NOMO-1 (cell line): ENCODE results near the gene FBXW9.
"Not testable (repeated sequence)": the region's sequence is repeated elsewhere in the genome, so short reads cannot be mapped to it uniquely, and the experiment has no call there.

Experiments used
- DNase-seq, 2 experiments: peaks; one replicate each; lab custom pipeline; 2025; ENCODE audit not compliant: unreplicated experiment in 2 of 2; lab: John Stamatoyannopoulos, UW

Gene FBXW9

GRCh38 chr19:12685831-12686230, 10.6 kb downstream of the FBXW9 start:
- DNase-seq, result no peak

DNA sequence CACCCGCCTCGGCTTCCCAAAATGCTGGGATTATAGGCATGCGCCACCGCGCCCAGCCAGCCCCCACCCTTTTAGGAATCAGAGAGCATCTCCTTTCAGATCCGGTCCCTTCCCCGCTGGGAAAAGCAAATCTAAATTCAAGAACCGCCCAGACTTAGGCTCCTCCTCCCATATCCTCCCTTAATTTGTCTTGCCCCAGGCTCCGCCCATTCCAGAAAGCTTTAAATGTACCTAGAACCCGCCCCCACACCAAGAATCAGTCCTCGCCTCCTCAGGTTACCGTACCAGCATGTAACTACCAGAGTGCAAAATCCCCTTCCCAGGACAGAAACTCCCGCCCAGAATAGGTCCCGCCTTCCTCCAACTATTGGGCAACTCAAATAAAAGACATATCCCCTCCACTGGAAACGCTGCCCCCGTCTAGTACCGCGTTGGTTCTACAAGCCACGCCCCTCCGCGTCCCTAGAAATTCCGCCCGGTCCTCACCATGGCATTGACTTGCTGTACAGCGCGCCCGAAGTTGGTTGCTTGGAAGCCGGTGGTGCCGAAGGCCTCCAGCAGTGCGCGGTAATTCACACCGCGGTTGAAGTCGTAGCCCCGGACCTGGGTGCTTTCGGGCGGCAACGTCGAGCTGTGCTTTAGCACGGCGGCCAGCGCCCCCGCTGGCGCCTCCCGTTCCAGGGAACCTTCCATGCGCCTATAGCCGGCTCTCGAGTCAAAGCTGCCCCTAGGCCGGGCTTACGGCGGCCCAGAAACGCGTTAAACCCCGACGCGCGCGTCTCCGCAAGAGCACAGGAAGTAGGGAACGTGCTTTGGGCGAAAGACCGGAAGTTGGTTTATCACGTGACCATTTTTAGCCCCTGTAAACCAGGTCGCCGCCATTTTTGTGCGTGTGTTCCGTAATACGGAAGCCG, 15.1 kb downstream of the FBXW9 start, which contains the start of gene DHPS:
Gene DHPS (minus strand): TSS at position 807 of the 914 bp plus-strand sequence. CDS start 114 bp downstream, at position 693.
- DNase-seq, result peak; percentile 94 to 96

GRCh38 chr19:12680034-12680433, 16.4 kb downstream of the FBXW9 start:
- DNase-seq, result no peak

DNA sequence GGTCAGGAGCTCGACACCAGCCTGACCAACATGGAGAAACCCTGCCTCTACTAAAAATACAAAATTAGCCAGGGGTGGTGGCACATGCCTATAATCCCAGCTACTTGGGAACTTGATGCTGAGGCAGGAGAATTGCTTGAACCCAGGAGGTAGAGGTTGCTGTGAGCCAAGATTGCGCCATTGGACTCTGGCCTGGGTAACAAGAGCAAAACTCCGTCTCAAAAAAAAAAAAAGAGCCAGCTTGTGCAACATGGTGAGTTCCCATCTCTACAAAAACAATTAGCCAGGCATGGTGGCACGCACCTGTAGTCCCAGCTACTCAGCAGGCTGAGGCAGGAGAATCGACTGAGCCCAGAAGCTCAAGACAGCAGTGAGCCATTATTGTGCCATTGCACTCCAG, 18.4 kb downstream of the FBXW9 start:
- DNase-seq, result not testable (repeated sequence)

GRCh38 chr19:12676928-12677327, 19.5 kb downstream of the FBXW9 start:
- no peak for DNase-seq

DNA sequence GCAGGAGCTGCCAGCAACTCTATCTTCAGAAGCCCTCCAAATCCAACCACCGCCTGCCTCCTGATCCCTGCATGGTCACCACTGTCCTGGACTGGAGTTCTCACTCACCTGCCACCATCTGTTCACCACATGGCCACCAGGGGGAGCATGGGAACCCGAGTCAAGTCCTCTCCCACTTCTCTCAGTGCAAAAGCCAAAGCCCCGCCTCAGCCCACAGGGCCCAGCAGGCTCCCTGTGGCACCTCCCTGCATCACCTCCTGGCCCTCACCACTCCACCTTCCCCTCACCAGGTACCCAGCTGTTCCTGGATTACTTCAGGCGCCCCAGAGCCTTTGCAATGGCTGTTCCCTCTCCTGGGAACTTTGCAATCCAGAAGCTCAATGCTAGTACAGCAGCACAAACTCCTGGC, 20.0 kb downstream of the FBXW9 start:
- DNase-seq, result peak; percentile 23 to 34

DNA sequence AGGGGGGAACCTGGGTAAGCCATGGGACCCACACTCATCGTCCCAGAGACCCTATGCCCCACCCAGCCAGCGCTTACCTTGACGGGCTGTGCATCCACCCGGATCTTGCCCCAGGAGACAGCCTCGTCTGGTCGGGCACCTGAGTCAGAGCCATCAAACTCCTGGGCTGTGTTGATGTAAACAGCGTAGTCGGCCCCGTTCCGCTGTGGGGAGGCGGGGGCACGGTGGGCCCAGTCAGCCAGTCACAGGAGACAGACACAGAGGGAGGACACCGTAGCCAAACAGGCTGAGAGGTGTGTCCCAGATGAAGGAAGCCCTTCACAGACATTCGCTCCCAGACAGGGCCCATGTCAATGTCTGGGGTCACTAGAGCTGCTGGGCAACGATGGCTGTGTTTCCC, 20.5 kb downstream of the FBXW9 start:
- DNase-seq, result no peak

DNA sequence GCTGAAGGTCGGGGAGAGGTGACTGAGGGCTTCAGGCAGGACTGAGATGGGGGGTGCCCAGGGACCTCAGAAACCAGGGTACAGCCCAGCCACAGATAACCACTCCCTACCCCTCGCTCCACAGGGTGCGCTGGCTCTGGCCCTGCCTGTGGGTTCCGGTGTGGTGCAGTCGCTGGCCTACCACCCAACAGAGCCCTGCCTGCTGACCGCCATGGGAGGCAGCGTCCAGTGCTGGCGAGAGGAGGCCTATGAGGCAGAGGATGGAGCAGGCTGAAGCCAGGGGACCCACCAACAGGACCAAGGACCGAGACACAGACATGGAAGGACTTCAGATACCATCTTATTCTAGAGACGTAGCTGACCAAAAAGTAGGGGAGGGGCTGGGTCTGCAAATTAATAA, 21.0 kb downstream of the FBXW9 start:
- no peak for DNase-seq

DNA sequence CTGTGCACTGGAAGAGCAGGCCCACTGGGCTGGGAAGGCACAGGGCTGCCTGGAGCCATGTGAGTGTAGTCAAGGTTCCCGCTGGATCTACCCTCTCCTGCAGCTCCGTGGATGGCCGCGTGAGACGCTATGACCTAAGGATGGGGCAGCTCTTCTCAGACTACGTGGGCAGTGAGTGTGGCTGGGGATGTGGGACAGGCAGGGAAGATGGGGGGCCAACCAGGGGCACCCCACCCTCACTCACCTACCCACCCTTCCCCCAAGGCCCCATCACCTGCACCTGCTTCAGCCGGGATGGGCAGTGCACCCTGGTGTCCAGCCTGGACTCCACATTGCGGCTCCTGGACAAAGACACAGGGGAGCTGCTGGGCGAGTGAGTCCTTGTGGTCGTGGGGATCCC, 23.7 kb downstream of the FBXW9 start:
- DNase-seq, result no peak

- no peak for DNase-seq
Observed at GRCh38 chr19:12670159-12670928, 26.1 kb downstream of the FBXW9 start.

DNA sequence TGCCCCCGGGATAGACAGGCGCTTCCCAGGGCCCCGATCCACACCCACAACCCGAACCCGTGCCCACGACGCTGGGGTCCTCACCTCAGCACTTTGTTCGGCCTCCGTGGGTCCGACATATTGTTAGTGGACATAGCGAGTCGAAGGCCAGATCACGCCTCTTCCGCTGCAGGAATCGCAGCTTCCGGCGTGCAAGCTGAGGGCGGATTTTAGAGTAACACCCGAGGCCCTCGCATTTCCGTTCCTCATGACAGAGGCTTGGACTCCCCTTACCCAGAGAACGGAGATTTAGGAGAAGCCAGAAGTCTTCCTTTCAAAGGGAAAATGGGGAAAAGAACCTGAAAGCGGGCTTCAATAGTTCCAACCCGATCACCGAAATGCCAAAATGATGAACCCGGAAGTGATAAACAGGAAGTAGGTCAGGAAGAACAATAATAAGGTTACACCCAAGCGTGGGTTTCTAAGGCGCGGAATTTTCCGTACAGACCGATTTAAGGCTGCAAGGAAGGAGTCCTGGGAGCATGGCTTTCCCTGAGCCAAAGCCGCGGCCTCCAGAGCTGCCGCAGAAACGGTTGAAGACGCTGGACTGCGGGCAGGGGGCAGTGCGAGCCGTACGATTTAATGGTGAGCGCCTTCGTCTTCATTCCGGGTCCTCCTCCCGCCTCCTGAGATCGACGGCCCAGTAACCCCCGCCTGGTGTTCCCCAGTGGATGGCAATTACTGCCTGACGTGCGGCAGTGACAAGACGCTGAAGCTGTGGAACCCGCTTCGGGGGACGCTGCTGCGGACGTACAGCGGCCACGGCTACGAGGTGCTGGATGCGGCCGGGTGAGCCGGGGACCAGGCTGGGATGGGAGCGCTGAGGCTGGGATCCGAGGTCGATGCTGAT, 26.9 kb downstream of the FBXW9 start:
- DNase-seq, result peak; percentile 66 to 69

GRCh38 chr19:12668932-12669269, 27.5 kb downstream of the FBXW9 start:
- DNase-seq, result no peak

DNA sequence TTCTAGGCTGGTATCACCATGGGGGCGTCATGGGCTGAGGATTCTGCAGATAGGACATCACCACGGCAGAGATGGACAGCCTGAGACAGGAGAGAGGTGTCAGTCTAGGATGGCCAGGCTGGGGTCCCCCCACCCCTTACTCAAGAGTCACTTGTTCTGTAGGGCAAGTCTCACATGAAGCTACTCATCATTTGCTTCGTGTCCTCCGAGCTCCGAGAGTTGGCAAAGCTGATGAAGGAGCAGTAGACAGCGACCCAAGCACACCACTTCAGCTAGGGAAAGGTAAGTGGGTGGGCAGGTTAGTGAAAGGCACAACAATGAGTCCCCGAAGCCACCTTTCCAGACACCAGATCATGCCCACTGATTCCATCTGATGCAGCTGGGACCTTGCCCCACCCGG, 28.1 kb downstream of the FBXW9 start:
- no peak for DNase-seq

DNA sequence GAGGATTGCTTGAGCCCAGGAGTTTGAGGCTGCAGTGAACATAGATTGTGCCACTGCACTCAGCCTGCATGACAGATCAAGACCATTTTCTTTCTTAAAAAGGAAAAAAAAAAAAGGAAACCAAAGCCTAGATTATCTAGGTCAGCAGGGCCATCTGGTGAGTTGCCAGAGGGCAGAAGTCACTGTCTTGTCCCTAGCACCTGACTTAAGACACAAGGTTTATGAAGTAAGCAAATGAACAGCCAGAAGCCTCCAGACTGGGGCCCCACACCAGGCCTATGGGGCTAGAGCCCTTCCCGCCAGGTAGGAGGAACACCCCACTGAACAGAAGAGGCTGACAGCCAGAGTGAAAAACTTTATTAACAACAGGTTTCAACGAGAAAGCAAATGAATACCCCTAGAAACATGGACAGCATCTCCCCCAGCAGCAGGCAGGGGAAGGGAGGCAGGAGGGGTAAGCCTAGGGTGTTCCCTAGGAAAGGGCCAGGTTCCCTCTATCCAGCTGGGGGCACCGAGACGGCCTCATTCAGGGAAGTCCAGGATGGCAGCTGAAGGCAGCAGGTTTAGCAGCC, 28.6 kb downstream of the FBXW9 start:
- no peak for DNase-seq

GRCh38 chr19:12666265-12667048, 30.0 kb downstream of the FBXW9 start, which contains the start of the genes MAN2B1 and WDR83:
TSS of gene MAN2B1 (minus strand) at chr19:12666742. CDS start at chr19:12666701, 41 bp downstream.
TSS of gene WDR83 (plus strand) at chr19:12666807. CDS start at chr19:12669791, 2,984 bp downstream.
- DNase-seq, result peak; percentile 68 to 83

DNA sequence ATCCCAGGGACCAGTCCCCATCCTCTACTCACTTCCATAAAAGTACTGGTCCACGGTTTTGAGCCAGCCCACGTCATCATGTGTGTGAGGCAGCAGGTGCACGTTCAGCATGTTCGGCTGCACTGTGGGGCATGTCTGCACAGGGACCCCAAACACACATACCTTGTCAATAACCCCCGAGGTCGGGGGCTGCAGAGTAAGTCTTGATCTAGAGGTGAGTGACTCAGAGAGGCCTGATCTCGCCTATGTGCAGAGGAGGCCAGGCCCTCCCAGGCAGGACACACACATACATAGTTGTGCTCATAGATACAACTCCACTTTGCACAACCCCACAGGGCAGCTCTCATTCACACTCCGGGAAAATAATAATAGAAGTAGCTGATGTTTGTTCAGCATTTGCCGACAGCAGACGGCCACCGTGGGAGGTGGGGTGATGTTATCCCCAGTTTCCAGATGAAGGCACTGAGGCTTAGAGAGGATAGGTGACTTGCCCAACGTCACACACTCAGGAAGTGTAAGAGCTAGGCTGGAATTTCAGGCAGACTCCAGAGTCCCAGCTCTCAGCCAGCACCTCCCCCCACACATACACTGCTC, 30.7 kb downstream of the FBXW9 start:
- no peak for DNase-seq

DNA sequence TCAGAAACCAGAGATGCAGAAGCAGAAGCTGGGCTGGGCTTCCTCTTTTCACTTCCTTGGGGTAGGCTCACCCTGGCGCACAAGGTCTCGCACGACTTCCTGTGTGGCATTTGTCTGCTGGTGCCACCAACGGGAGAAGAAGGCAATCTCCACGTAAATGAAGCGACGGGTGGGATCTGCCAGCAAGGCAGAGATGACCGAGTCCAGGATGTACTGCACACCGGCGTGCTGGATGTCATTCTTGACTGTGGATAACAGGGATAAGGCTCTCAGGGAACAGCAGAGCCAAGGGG, 31.2 kb downstream of the FBXW9 start:
- peak; percentile 95 for DNase-seq

DNA sequence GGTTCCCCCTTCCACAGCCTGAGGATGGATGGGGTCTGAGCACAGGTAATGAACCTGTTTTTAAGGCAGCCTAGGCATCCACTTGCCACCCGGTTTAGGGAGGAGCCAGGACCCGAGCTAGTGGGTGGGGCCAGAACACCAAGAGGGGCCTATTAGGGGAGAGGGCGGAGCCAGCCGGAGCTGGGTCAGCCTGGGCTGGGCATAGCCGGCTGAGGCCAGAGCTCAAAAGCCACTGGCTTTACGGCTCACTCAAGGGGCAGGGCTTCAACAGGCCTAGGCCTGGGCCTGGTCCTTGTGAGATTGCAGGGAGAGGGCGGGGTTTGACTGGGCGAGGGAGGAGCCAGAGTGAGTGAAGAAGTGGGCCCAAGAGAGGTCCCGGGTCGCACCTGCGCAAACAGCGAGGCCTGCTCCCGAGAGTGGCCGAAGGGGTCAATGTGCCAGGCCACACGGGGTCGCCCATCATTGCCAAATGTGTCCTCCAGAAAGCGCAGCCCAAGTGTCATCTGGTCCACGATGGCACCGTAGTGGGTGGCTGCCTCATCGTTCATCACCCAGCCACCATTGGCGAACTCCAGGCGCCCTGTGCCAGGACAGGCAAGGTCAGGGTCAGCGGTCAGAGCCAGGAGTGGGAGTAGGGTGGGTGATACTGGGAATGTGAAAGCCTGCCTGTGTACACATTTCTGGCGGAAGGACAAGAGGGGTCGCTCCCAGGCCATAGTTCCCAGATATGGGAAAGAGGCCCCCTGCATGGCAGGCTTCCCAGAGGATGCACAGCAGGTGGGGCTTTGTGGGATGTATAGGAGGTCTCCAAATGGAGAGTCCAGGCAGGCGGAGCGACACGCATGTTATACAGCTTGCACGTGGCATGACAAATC, 31.8 kb downstream of the FBXW9 start:
- no peak for DNase-seq
